ENCODE results near the gene AARS2.
A peak's percentile ranks its signal among the peaks of the same experiment; 100 is the strongest.

AARS2 gene

GRCh38 chr6:44269921-44270525 lies 43.1 kb downstream of the AARS2 start, which contains the start of gene TMEM151B:
TMEM151B (plus strand) TSS chr6:44270450; CDS start chr6:44270743, 293 bp downstream.
- Histone ChIP-seq H3K4me3 (ENCODE audit: low read depth, low read length) (peak within 1 kb of the TSS; percentile 48), H3K4me1 (peaks cover 4% of the 10 kb centered on the region; the same call in 1 of the 2 replicates), H3K9me3 (no peaks in the 10 kb centered on the region), H3K36me3 (no peaks in the 10 kb centered on the region), H3K27me3 (no peaks in the 10 kb centered on the region)
- TF ChIP-seq CTCF (IDR thresholded peaks at IDR 0.05; ENCODE audit: low read depth, low read length): no peak
- no peak for DNase-seq

GRCh38 chr6:44269178-44269920 lies 43.8 kb downstream of the AARS2 start:
- Histone ChIP-seq H3K9me3 (no peaks in the 10 kb centered on the region), H3K4me3 (ENCODE audit: low read depth, low read length) (peak overlapping the region; percentile 48; the same call in 1 of the 2 replicates), H3K27me3 (no peaks in the 10 kb centered on the region), H3K4me1 (peaks cover 4% of the 10 kb centered on the region; the same call in 1 of the 2 replicates), H3K36me3 (no peaks in the 10 kb centered on the region)
- no peak for TF ChIP-seq CTCF (IDR thresholded peaks at IDR 0.05; ENCODE audit: low read depth, low read length)
- no peak for DNase-seq

GRCh38 chr6:44268095-44268628 lies 45.0 kb downstream of the AARS2 start:
- H3K9me3 ChIP-seq: no peaks in the 10 kb centered on the region
- no peaks in the 10 kb centered on the region for H3K36me3 ChIP-seq
- no peaks in the 10 kb centered on the region for H3K27me3 ChIP-seq
- peaks cover 4% of the 10 kb centered on the region; the same call in 1 of the 2 replicates for H3K4me1 ChIP-seq
- TF ChIP-seq CTCF (IDR thresholded peaks at IDR 0.05; ENCODE audit: low read depth, low read length): peak; percentile 99
- H3K4me3 ChIP-seq (ENCODE audit: low read depth, low read length): no peak overlapping the region
- peak; percentile 67 for DNase-seq

- no peaks in the 10 kb centered on the region for H3K27me3 ChIP-seq
- H3K36me3 ChIP-seq: no peaks in the 10 kb centered on the region; the same call in 1 of the 2 replicates
- peaks cover 4% of the 10 kb centered on the region; the same call in 1 of the 2 replicates for H3K4me1 ChIP-seq
- H3K4me3 ChIP-seq (ENCODE audit: low read depth, low read length): no peak overlapping the region
- no peaks in the 10 kb centered on the region for H3K9me3 ChIP-seq
- no peak for TF ChIP-seq CTCF (IDR thresholded peaks at IDR 0.05; ENCODE audit: low read depth, low read length)
- DNase-seq: no peak
Measured at GRCh38 chr6:44267252-44267651, 45.9 kb downstream of the AARS2 start.

- Histone ChIP-seq H3K4me3 (ENCODE audit: low read depth, low read length) (no peak overlapping the region), H3K9me3 (no peaks in the 10 kb centered on the region), H3K27me3 (no peaks in the 10 kb centered on the region), H3K36me3 (no peaks in the 10 kb centered on the region; the same call in 1 of the 2 replicates), H3K4me1 (peaks cover 1% of the 10 kb centered on the region; the same call in 1 of the 2 replicates)
- DNase-seq: no peak
- TF ChIP-seq CTCF (IDR thresholded peaks at IDR 0.05; ENCODE audit: low read depth, low read length): no peak
Measured at GRCh38 chr6:44266347-44266746, 46.8 kb downstream of the AARS2 start.

All from BE2C (cell line).